ENCODE results near the gene NRL.
"Not testable (repeated sequence)": the region's sequence is repeated elsewhere in the genome, so short reads cannot be mapped to it uniquely, and the experiment has no call there.

Gene NRL

DNA sequence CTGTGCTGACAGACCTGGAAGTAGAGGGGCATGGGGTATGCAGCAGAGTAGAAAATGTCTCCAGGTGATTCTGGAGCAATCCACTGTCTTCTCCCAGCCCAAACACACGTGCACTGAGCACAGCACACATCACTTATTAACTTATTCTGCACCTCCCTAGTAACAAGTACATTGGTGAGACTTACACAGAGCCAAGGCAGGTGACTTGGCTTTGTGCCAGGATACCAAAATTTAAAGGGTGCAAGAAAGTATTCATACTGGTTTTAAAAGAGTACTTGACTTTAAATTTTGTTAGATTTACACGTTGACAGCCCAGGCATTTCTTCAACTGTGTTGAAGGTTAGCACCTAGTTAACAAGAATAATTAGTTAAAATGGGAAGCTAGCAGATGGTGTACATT is 74.1 kb downstream of the NRL start:
- TF ChIP-seq, protein P1, sequence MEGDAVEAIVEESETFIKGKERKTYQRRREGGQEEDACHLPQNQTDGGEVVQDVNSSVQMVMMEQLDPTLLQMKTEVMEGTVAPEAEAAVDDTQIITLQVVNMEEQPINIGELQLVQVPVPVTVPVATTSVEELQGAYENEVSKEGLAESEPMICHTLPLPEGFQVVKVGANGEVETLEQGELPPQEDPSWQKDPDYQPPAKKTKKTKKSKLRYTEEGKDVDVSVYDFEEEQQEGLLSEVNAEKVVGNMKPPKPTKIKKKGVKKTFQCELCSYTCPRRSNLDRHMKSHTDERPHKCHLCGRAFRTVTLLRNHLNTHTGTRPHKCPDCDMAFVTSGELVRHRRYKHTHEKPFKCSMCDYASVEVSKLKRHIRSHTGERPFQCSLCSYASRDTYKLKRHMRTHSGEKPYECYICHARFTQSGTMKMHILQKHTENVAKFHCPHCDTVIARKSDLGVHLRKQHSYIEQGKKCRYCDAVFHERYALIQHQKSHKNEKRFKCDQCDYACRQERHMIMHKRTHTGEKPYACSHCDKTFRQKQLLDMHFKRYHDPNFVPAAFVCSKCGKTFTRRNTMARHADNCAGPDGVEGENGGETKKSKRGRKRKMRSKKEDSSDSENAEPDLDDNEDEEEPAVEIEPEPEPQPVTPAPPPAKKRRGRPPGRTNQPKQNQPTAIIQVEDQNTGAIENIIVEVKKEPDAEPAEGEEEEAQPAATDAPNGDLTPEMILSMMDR (IDR thresholded peaks at IDR 0.05; ENCODE audit: low read depth, low read length): no peak
- in situ Hi-C loops (cut with HindIII; ENCODE audit: low sequenced_read_pairs): no loop called here
- DNase-seq (ENCODE audit: low read depth, low spot score): no peak
- H3K4me3 ChIP-seq (ENCODE audit: low read depth, low read length): no peak overlapping the region

DNA sequence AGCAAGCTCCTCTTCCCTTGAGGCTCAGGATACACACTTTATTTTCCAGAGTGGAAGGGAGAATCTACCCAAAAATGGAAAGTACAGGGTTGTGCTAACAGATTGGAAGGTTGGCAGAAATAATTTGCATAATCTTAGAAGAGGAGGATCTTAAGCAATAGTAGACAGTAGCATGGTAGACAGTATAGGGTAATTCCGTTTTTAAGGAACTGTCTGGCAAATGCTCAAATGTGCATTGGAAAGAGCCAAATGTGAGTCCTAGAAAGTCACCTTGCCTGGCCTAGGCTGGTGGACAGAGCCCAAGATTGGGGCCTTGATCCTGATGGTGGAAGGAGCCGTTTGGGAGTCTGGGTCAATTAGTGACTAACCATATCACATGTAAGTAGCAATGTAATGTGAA is 76.1 kb downstream of the NRL start:
- no peak overlapping the region for H3K4me3 ChIP-seq (ENCODE audit: low read depth, low read length)
- TF ChIP-seq, protein P1 (IDR thresholded peaks at IDR 0.05; ENCODE audit: low read depth, low read length): no peak
- in situ Hi-C loops (cut with HindIII; ENCODE audit: low sequenced_read_pairs): no loop called here
- no peak for DNase-seq (ENCODE audit: low read depth, low spot score)

DNA sequence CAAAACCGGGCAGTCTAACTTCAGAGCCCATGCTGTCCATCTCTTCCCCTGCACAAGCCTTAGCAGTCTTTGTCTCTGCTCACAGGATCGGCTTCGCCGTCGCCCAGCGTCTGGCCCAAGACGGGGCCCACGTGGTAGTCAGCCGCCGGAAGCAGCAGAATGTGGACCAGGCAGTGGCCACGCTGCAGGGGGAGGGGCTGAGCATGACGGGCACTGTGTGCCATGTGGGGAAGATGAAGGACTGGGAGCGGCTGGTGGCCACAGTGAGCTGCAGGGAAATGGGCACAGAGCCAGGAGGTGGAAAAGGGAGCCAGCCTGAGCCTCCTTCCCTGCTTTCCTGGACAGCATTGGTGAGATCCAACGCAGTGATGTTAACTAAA is 77.1 kb downstream of the NRL start:
- in situ Hi-C loops (cut with HindIII; ENCODE audit: low sequenced_read_pairs): no loop called here
- TF ChIP-seq, protein P1 (IDR thresholded peaks at IDR 0.05; ENCODE audit: low read depth, low read length): no peak
- no peak overlapping the region for H3K4me3 ChIP-seq (ENCODE audit: low read depth, low read length)
- DNase-seq (ENCODE audit: low read depth, low spot score): no peak

DNA sequence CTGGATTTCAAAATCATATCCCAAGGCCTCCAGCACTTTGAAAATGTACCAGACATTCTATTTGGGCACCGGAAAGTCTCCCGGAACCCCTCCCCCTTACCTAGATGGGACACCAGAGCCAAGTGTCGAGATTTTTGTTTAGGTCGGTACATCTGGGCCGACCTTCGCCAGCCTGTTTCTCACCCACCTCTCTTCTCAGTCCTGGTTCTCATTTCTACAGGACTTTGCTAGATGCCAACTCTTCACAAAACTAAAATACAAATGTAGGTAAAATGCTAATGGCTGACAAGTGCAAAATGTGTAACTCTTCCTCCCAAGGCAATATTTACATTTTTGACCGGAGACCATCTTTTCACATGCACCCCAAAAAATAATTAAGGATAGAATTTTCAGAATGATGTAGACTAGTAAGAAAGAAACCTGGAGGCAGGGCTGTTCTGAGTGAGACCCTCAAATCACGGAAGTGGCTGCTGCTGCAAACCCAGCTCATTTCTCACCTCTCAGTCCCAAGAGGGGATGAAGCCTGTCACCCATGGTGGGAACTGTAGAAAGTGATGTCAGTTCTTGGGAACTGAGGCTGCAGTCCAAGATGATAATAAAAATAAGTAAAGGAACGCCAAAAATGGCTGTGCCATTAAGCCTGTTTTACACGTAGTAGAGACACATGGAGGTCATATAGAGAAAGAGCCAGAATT is 77.6 kb downstream of the NRL start:
- DNase-seq (ENCODE audit: low read depth, low spot score); in situ Hi-C loops (cut with HindIII; ENCODE audit: low sequenced_read_pairs): not testable (repeated sequence)
- H3K4me3 ChIP-seq (ENCODE audit: low read depth, low read length): peak overlapping the region; percentile 51

DNA sequence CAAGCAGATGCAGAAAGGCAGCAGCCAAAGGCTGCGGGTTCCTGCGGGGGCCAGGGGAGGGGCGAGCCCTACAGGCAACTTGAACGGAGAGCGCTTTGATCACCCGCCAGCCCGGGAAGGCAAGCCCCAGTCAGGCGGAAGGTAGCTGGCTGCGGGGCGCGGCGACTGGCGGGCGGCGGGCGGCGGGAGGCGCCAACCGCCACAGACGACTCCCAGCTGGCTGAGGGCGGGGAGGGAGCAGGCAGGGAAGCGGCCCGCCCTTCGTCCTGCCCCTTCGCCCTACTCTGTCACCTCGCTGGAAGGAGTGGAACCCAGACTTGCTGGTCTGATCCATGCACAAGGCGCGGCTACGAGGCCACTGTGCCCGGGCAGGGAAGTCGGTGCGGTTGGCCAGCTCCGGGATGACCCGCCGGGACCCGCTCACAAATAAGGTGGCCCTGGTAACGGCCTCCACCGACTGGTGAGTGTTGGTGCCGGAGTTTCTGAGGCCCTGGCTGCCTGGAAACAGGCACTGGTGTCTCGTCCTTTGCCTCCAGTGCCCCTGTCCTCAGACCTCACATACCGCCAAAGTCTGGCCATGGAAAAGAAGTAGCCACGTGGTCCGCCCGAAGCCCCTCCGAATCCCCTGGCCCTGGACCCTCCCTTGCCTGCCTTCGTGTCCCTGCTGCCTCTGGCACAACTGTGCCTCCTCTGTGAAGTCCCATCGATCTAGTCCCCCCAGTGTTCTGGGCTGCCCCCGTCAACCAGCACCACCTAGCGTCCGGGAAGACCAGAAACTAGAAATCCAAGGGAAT is 78.4 kb downstream of the NRL start:
- DNase-seq (ENCODE audit: low read depth, low spot score): peak; percentile 49
- in situ Hi-C loops (cut with HindIII; ENCODE audit: low sequenced_read_pairs): no loop called here
- peak overlapping the region; percentile 51 for H3K4me3 ChIP-seq (ENCODE audit: low read depth, low read length)
- TF ChIP-seq, protein P1 (IDR thresholded peaks at IDR 0.05; ENCODE audit: low read depth, low read length): peak; percentile 83

DNA sequence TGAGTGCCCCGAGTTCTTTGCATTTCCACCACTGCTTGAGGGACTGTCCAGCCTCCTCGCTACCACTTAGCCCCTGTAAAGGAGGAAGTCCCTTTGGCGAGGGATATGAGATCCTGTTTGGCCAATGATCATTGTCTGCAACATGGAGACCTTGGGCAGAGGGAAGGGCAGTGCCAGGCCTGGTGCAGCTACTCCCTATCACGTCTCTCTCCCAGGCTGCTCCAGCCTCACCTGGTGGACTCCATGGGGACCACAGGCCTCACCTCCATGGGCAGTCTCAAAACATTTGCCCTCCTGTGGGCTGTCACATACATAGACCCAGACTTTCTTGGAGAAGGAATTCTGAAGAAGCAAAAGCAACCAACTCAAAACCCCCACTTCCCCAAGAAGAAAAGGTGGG is 79.0 kb downstream of the NRL start:
- in situ Hi-C loops (cut with HindIII; ENCODE audit: low sequenced_read_pairs); DNase-seq (ENCODE audit: low read depth, low spot score): not testable (repeated sequence)
- peak overlapping the region; percentile 51 for H3K4me3 ChIP-seq (ENCODE audit: low read depth, low read length)

DNA sequence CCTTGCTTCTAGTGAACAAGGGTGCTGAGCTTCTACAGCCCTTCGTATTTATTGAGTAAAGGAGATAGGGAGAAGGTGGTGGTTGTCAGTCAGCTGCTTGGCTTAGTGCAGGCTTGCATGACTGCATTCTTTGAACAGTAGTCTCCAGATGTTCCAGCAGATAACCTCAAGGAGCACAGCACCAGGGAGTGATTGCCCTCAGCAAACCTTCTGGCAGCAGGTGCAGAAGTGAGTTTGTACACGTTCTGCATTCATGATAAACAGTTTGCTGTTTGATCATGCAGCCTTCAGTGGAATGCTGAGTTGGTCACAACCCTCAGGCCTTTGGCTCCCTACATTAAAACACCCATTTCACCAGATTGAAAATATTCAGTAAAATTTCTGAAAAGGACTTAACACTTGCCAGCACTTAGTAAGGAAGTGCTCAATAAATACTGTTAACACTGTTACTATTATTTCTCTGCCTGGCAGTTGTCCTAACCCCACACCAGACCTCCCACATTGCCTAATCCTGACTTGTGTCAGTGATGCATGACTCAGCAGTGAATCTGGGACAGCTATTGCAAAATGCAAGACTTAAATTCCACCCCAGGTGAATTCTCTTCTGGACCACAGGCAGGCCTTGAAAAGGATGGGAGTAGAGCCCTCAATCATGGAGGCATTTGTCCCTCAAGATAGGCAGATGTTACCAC is 81.9 kb downstream of the NRL start:
- no peak overlapping the region for H3K4me3 ChIP-seq (ENCODE audit: low read depth, low read length)
- in situ Hi-C loops (cut with HindIII; ENCODE audit: low sequenced_read_pairs): no loop called here
- peak; percentile 41 for DNase-seq (ENCODE audit: low read depth, low spot score)
- TF ChIP-seq, protein P1 (IDR thresholded peaks at IDR 0.05; ENCODE audit: low read depth, low read length): no peak

DNA sequence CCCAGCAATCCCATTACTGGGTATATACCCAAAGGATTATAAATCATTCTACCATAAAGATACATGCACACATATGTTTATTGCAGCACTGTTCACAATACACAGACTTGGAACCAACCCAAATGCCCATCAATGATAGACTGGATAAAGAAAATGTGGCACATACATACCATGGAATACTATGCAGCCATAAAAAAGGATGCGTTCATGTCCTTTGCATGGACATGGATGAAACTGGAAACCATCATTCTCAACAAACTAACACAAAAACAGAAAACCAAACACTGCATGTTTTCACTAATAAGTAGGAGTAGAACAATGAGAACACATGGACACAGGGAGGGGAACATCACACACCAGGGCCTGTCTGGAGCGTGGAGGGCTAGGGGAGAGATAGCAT is 83.4 kb downstream of the NRL start:
- H3K4me3 ChIP-seq (ENCODE audit: low read depth, low read length); DNase-seq (ENCODE audit: low read depth, low spot score); in situ Hi-C loops (cut with HindIII; ENCODE audit: low sequenced_read_pairs): not testable (repeated sequence)

DNA sequence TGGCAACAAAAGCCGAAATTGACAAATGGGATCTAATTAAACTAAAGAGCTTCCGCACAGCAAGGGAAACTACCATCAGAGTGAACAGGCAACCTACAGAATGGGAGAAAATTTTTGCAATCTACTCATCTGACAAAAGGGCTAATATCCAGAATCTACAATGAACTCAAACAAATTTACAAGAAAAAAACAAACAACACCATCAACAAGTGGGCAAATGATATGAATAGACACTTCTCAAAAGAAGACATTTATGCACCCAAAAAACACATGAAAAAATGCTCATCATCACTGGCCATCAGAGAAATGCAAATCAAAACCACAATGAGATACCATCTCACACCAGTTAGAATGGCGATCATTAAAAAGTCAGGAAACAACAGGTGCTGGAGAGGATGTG is 85.1 kb downstream of the NRL start:
- in situ Hi-C loops (cut with HindIII; ENCODE audit: low sequenced_read_pairs); DNase-seq (ENCODE audit: low read depth, low spot score); H3K4me3 ChIP-seq (ENCODE audit: low read depth, low read length): not testable (repeated sequence)
